Natural killer cell treated with Interleukin-12 subunit alpha and Interleukin-12 subunit beta and Interleukin-15 and Interleukin-18, amount 100 ng/mL, for 72 hours (primary cell): ENCODE measurements around the gene ANKRD44. TPM values are rescaled to one million over a fixed set of nuclear protein-coding genes. Genes with fewer than 3 reads are reported as not detected.
A peak's percentile ranks its signal among the peaks of the same experiment; 100 is the strongest.

Source experiments
- ATAC-seq, 2 donors: fragments of 150-1000 bp; cut with Tn5 transposase in 1 of 2; sonication (Bioruptor Pico), chemical (Tn5 transposase) in 1 of 2; 2 replicates each; pipeline ENCODE4 v1.10.0; 2021
- DNase-seq: peaks from one replicate; pipeline ENCODE4 v3.0.0; 2022; ENCODE audit warnings: low spot score
- H3K27ac Mint-ChIP-seq, 2 donors: 1 replicate in 1 of 2; 2 replicates in 1 of 2; pipeline ENCODE4 v1.8.0; 2022; ENCODE audit warnings: mixed read lengths in 2 of 2, mild to moderate bottlenecking in 1 of 2, moderate library complexity in 1 of 2
- H3K27me3 Mint-ChIP-seq, 2 donors: 1 replicate in 1 of 2; 2 replicates in 1 of 2; pipeline ENCODE4 v1.8.0; 2022; ENCODE audit warnings: mixed read lengths in 2 of 2
- H3K36me3 Mint-ChIP-seq: one replicate; pipeline ENCODE4 v1.8.0; 2022; ENCODE audit warnings: mixed read lengths
- H3K4me1 Mint-ChIP-seq, 2 donors: 1 replicate in 1 of 2; 2 replicates in 1 of 2; pipeline ENCODE4 v1.8.0; 2022; ENCODE audit warnings: low read depth in 2 of 2, mixed read lengths in 2 of 2, mild to moderate bottlenecking in 1 of 2
- H3K4me3 Mint-ChIP-seq: one replicate; pipeline ENCODE4 v1.8.0; 2022; ENCODE audit warnings: mixed read lengths
- H3K9me3 Mint-ChIP-seq: 2 replicates; pipeline ENCODE4 v1.8.0; 2022; ENCODE audit warnings: mixed read lengths
- total RNA-seq, 2 donors: library from RNA; stranded (reverse); gene quantifications; one replicate each; pipeline ENCODE4 v1.2.3, GENCODE V29; 2022

The ANKRD44 gene
- total RNA-seq, 2 donors from 2014 or later = 307 to 413 TPM

DNA sequence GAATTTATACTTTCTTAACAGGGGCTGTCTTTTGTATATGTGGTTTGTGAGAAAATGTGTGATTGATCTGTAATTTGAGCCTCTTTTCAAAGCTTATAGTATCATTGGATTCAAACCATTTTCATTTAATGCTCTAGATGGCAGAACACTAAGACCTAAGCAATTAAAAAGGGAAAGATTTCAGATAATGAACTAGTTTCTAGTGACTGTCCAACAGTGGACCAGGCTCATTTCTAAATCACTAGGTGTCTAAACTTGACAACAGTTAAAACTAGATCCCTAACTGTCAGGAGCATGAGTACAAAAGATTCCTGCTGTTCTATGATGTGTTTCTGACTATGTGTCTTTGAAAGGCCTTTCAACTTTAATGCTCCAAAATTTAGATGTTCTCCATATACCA, 54.6 kb downstream of the ANKRD44 start:
- Mint-ChIP-seq H3K27ac (peak overlapping the region; percentile 89 to 98), H3K27me3 (no peaks in the 10 kb centered on the region), H3K9me3 (no peaks in the 10 kb centered on the region), H3K4me3 (peak overlapping the region; percentile 82), H3K4me1 (peaks cover 67 to 78% of the 10 kb centered on the region in 2 donors), H3K36me3 (peaks cover 6% of the 10 kb centered on the region)
- no peak for ATAC-seq
- DNase-seq = no peak

DNA sequence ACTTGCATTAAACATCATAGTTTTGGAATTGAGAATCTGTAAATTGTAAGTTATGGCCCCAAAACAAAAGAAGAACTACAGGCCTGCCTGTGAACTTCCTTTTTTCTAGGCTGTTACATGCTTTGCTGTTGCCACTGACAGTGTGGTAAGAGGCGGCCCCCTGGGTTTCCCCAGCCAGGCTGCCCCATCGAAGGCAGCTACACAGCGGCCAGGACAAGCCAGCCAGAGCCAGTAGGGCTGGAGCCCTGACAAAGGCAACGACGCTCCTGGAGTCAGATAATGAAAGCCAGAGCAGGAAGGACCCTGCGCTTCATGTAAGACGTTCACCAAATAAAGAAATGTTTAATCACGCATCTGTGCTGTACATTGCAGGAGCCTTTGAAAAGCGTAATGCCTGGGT, 55.0 kb downstream of the ANKRD44 start:
- peak overlapping the region; percentile 82 for H3K4me3 Mint-ChIP-seq
- H3K9me3 Mint-ChIP-seq = no peaks in the 10 kb centered on the region
- peak overlapping the region; percentile 89 to 98 for H3K27ac Mint-ChIP-seq
- DNase-seq = peak; percentile 95
- H3K27me3 Mint-ChIP-seq = no peaks in the 10 kb centered on the region
- H3K4me1 Mint-ChIP-seq = peaks cover 68 to 80% of the 10 kb centered on the region in 2 donors
- H3K36me3 Mint-ChIP-seq = peaks cover 6% of the 10 kb centered on the region
- peak; percentile 93 to 95 for ATAC-seq

- Mint-ChIP-seq H3K27ac (peak overlapping the region; percentile 89 to 98), H3K4me3 (peak overlapping the region; percentile 82), H3K9me3 (no peaks in the 10 kb centered on the region), H3K4me1 (peaks cover 69 to 80% of the 10 kb centered on the region in 2 donors), H3K27me3 (no peaks in the 10 kb centered on the region), H3K36me3 (peaks cover 6% of the 10 kb centered on the region)
- no peak for DNase-seq
- peak; percentile 40 to 67 for ATAC-seq
Observed at GRCh38 chr2:197254776-197255530, 55.6 kb downstream of the ANKRD44 start.

DNA sequence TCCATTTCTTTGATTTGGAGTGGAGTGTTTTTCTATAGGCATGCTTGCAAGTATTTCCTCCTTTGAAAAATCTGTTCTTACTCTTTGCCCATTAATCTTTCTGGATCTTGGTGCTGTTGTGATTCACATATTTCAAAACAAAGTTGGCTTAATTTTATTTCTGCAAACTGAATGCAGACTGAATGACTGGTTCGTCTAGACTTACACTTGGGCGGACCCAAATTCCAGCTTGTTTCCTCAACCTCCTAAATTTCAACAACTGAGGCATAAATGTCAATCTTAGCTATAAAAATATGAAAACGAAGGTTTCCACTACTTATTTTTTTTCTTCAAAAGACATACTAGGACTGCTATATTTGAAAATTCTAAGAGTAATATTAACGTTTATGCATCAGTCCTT, 59.0 kb downstream of the ANKRD44 start:
- no peak overlapping the region for H3K4me3 Mint-ChIP-seq
- peaks cover 66 to 84% of the 10 kb centered on the region in 2 donors for H3K4me1 Mint-ChIP-seq
- no peaks in the 10 kb centered on the region for H3K27me3 Mint-ChIP-seq
- ATAC-seq (no peak), DNase-seq (no peak)
- peaks cover 13% of the 10 kb centered on the region for H3K36me3 Mint-ChIP-seq
- H3K27ac Mint-ChIP-seq = peak overlapping the region; percentile 96 to 98
- no peaks in the 10 kb centered on the region for H3K9me3 Mint-ChIP-seq

- DNase-seq (no peak), ATAC-seq (no peak)
- Mint-ChIP-seq H3K27me3 (no peaks in the 10 kb centered on the region), H3K4me1 (peaks cover 64 to 84% of the 10 kb centered on the region in 2 donors), H3K4me3 (peak overlapping the region; percentile 8), H3K36me3 (peaks cover 16% of the 10 kb centered on the region), H3K9me3 (no peaks in the 10 kb centered on the region), H3K27ac (peak overlapping the region; percentile 96 to 98)
Observed at GRCh38 chr2:197251163-197251562, 59.4 kb downstream of the ANKRD44 start.

DNA sequence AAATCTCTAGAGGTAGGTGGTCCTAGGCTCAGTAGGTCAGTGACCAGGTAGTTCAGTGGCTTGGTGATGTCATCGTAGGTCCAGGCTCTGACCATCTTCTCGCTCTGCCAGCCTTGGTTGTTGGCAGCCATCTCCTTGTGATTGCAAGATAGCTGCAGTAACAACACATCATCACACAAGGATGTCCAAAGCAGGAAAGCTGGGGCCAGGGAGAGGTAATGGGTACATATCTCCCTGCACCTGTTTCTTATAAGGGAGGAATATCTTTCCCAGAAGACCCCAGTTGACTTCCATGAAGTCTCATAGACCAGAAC, 60.5 kb downstream of the ANKRD44 start:
- H3K27ac Mint-ChIP-seq = peak overlapping the region; percentile 96 to 98
- no peak for DNase-seq
- no peaks in the 10 kb centered on the region for H3K27me3 Mint-ChIP-seq
- no peak for ATAC-seq
- H3K4me3 Mint-ChIP-seq = peak overlapping the region; percentile 79
- H3K9me3 Mint-ChIP-seq = no peaks in the 10 kb centered on the region
- peaks cover 59 to 78% of the 10 kb centered on the region in 2 donors for H3K4me1 Mint-ChIP-seq
- peaks cover 21% of the 10 kb centered on the region for H3K36me3 Mint-ChIP-seq

GRCh38 chr2:197249381-197250083, 61.0 kb downstream of the ANKRD44 start:
- H3K36me3 Mint-ChIP-seq = peaks cover 22% of the 10 kb centered on the region
- H3K4me3 Mint-ChIP-seq = peak overlapping the region; percentile 79
- no peaks in the 10 kb centered on the region for H3K27me3 Mint-ChIP-seq
- ATAC-seq (no peak), DNase-seq (no peak)
- no peaks in the 10 kb centered on the region for H3K9me3 Mint-ChIP-seq
- peak overlapping the region; percentile 96 to 98 for H3K27ac Mint-ChIP-seq
- H3K4me1 Mint-ChIP-seq = peaks cover 57 to 75% of the 10 kb centered on the region in 2 donors

DNA sequence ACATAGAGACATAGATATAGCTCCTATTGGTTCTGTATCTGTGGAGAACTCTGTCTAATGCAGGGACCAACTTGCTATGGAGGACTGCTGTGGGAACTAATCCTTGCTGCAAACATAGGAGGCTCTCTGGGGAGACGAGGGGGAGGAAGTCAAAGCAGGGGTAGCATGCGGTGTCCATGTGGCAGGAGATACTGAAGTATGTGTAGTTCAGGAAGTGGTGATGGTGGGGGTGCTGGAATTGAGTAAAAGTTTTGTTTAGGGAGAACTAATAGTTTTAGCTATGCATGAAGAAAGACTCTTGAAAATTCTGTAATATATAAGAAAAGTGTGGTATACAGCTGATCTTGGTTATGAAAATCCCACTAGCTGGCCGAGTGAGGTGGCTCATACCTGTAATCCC, 62.0 kb downstream of the ANKRD44 start:
- H3K4me3 Mint-ChIP-seq = peak overlapping the region; percentile 79
- peak overlapping the region; percentile 96 to 98 for H3K27ac Mint-ChIP-seq

GRCh38 chr2:197248001-197248401, 62.6 kb downstream of the ANKRD44 start:
- H3K36me3 Mint-ChIP-seq = peaks cover 27% of the 10 kb centered on the region
- peak overlapping the region; percentile 54 for H3K4me3 Mint-ChIP-seq
- no peak for DNase-seq
- no peak for ATAC-seq
- no peaks in the 10 kb centered on the region for H3K27me3 Mint-ChIP-seq
- no peaks in the 10 kb centered on the region for H3K9me3 Mint-ChIP-seq
- peaks cover 59 to 76% of the 10 kb centered on the region in 2 donors for H3K4me1 Mint-ChIP-seq
- H3K27ac Mint-ChIP-seq = peak overlapping the region; percentile 96 to 98

More for the DNA sequence above, 62.0 kb downstream of the ANKRD44 start:
- no peaks in the 10 kb centered on the region for H3K9me3 Mint-ChIP-seq
- H3K27me3 Mint-ChIP-seq = no peaks in the 10 kb centered on the region
- H3K4me1 Mint-ChIP-seq = peaks cover 58 to 75% of the 10 kb centered on the region in 2 donors
- H3K36me3 Mint-ChIP-seq = peaks cover 27% of the 10 kb centered on the region
- no peak for DNase-seq
- peak; percentile 77 to 89 for ATAC-seq

GRCh38 chr2:197247083-197247482, 63.5 kb downstream of the ANKRD44 start:
- Mint-ChIP-seq H3K9me3 (no peaks in the 10 kb centered on the region), H3K36me3 (peaks cover 27% of the 10 kb centered on the region), H3K27me3 (no peaks in the 10 kb centered on the region), H3K4me3 (peak overlapping the region; percentile 54), H3K27ac (peak overlapping the region; percentile 96 to 98), H3K4me1 (peaks cover 65 to 84% of the 10 kb centered on the region in 2 donors)
- no peak for DNase-seq
- ATAC-seq = no peak

DNA sequence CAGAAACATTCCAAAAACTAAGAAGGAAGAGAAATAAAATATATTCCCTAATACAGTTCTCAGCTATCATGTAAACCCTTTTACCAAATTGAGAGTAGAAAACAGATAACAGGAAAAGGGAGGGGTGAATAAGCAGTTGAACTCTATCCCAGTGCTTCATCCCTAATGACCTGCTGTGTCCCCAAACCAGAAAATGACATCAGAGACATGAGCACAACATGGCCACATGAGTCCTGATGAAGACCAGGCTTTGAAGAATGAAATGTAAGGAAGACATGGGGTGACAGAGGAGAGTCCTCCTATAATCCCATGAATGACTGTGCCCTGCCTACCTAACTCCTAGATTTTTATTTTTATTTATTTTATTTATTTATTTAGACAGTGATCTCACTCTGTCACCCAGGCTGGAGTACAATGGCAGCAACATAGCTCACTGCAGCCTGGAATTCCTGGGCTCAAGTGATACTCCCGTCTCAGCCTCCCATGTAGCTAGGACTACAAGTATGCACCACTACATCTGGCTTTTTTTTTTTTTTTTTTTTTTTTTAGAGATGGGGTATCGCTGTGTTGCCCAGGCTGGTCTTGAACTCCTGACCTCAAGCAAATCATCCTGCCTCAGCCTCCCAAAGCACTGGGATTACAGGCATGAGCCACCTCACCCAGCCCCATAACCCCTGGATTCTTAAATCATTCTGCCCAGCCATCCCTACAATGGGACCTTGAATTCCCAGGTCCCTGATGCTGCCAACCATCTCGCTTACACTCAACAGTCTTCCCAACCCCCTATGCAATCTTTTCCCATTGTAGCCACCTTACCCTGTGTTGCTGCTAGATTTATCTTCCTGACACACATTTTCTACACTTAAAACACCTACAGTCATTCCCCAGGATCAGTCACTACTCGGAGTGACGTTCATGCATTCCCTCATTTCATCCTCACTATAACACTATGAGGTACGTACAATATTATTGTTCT, 64.5 kb downstream of the ANKRD44 start:
- Mint-ChIP-seq H3K4me1 (peaks cover 61 to 77% of the 10 kb centered on the region in 2 donors), H3K36me3 (peaks cover 27% of the 10 kb centered on the region), H3K4me3 (peak overlapping the region; percentile 54), H3K9me3 (no peaks in the 10 kb centered on the region), H3K27ac (peak overlapping the region; percentile 96 to 98), H3K27me3 (no peaks in the 10 kb centered on the region)
- ATAC-seq = no peak
- no peak for DNase-seq

- Mint-ChIP-seq H3K4me1 (peaks cover 65 to 75% of the 10 kb centered on the region in 2 donors), H3K27ac (peak overlapping the region; percentile 79 to 84), H3K27me3 (no peaks in the 10 kb centered on the region), H3K9me3 (no peaks in the 10 kb centered on the region), H3K4me3 (peak overlapping the region; percentile 44), H3K36me3 (peaks cover 27% of the 10 kb centered on the region)
- ATAC-seq = no peak
- no peak for DNase-seq
Observed at GRCh38 chr2:197244349-197244748, 66.2 kb downstream of the ANKRD44 start.

GRCh38 chr2:197242719-197243118, 67.9 kb downstream of the ANKRD44 start:
- DNase-seq (no peak), ATAC-seq (no peak)
- Mint-ChIP-seq H3K4me1 (peaks cover 68 to 73% of the 10 kb centered on the region in 2 donors), H3K27me3 (no peaks in the 10 kb centered on the region), H3K9me3 (no peaks in the 10 kb centered on the region), H3K4me3 (peak overlapping the region; percentile 33), H3K27ac (peak overlapping the region; percentile 79 to 84), H3K36me3 (peaks cover 20% of the 10 kb centered on the region)
